NCI-H1092 (cell line): ENCODE measurements around the gene HDAC3.
"Not testable (repeated sequence)": the region's sequence is repeated elsewhere in the genome, so short reads cannot be mapped to it uniquely, and the experiment has no call there.

Experiments used
- DNase-seq: peaks from one replicate; lab custom pipeline; 2025; lab: John Stamatoyannopoulos, UW

HDAC3 gene

DNA sequence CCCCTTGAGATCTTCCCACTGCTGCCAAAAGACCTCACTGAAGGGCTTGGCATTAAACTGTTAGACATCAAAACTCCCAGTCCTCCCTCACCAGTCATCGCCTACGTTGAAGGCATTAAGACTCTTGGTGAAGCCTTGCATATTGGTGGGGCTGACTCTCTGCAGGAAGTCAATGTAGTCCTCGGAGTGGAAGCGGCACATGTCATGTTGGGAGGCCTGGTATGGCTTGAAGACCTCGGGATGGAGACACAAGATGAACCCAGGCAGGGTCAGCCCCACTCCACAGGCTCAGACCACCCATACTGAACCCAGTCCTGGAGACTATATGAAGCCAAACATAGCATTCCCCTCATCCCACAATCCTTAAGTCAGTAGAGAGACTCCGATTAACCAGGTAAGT lies 1.9 kb downstream of the HDAC3 start:
- no peak for DNase-seq

GRCh38 chr5:141633871-141634561 lies 2.6 kb downstream of the HDAC3 start:
- DNase-seq: no peak

DNA sequence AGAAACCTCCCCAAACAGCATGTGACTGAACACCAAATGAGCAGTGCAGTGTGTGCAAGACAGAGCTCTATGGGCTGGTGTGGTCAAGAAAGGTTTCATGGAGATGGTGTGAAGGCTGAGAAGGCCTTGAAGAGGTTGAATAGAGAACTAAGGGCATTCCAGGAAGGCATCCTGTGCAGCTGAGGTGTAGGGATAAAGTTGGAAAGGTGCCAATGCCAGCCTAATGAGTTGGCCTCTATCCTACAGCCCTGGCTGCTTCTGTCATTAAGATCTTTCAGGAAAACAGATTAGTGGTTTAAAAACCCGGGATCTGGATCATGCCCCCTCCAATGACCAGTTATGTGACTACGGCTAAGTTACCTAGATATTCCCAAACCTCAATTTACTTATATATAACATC lies 4.0 kb downstream of the HDAC3 start:
- DNase-seq: no peak

- no peak for DNase-seq
Observed at GRCh38 chr5:141630570-141631140, 6.0 kb downstream of the HDAC3 start.

DNA sequence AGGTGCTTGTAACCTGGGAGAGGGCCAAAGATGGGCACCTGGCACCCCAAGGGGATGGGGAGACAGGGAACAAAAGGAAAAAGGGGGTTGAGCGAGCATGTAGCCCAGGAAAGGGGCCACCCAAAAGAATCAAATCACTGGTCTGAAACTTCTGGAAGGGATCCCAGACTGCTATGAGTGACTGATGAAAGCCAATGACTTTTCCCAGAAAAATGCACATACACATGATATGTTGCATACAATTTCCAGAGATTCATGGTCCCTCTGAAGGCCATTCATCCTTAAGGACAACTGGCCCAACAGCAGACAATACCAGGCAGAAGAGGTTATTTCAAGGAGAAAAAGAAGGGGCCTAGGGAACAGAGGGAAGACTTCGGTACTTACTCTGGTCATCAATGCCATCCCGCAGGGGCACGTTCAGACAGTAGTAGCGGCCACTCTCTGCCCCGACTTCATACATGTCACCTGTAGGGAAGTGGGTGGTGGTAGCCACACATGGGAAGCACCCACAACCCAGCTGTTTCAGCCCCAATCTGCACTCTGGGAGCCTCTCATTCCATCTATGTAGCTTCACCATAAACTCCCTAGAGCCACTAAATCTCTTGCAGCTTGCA lies 8.4 kb downstream of the HDAC3 start:
- no peak for DNase-seq

DNA sequence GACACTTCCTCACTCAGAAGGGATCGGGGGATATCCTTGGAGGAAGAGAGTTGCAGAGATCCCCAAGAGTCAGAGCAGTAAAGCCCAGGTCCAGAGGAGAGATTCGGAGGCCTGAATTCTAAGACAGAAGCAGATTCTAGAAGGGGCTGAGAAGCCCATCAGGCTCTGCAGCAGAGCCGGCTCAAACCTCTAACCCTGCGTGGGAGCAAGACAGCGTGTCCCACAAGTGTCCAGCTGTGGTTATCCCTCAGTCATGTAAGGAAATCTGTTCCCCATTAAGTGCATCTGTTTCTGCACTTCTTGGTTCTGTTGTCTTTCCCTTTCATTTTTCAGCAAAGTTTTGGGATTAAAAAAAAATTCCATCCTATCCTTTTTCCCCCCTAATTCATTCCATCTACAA lies 13.0 kb downstream of the HDAC3 start:
- no peak for DNase-seq

DNA sequence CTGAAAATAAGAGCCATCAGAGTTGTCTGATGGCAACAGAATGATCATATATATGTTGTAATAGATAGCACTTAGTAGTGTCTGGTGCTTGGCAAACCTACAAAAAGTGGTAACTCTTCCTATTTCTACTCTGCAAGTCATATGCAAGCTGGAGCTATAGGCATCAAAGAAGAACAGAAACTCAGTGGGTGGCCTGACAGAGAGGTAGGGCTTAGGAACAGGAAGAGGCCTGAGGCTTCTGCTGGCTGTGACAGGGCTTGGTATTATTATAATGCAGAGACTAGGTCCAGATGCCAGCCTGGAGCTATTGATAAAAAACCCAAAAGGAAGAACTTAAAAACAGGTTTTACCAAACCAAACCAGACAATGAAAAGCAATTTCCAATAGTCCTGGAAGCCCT lies 13.5 kb downstream of the HDAC3 start:
- DNase-seq: no peak

GRCh38 chr5:141618804-141619554 lies 17.7 kb downstream of the HDAC3 start, which contains the start of gene DIAPH1:
DIAPH1 (minus strand) TSS chr5:141619000; CDS start chr5:141618914, 86 bp downstream.
- peak; percentile 91 for DNase-seq

DNA sequence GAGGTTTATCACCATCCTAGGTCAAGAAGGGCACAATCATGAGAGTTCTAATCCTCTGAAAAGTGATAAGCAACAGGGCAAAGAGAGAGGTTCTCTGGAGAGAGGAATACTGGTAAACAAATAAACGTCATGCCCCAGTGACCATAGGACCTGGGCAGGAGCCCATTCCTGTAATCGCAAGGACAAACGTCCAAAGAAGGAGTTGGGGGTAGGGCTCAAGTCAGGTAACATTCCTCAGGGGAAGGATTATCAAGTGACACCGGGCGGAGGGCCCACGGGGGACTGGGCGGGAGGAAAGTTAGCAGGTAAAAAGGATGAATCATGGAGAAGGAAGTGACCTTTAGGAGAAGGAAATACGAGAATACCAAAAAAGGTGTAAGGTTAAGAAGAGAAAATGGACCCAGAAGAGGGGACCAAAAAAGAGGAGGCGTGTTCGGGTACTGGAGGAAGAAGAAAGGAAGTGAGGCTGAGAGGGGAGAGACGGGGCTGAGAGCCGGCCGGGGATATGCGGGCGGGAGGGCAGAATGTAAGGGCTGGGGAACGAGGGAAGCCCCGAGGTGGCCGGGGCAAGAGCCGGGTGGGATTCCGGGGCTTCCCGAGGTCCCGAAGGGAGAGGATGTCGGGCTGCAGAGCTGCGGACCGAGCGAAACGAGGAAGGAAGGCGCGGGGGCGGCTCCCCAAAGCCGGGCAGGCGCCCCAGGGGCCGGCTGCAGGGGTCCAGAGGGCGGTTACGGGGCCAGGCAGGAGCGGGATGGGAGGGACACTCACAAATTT lies 18.4 kb downstream of the HDAC3 start:
- DNase-seq: no peak

DNA sequence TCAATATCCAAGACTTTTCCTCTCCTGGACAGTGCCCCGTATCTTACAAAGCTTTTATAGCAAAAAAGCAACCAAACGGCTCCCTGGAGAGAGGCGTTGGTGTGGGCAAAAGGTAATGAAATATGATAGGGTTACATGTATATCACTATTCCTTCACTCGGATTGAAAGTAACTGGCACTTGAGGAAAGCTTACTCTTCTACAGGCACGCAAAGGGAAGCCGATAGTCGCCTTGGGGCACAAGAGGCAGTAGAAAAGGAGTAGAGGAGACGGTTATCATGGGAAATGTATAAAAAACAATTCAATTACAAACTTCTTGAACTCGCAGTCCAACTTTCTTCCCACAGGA lies 19.0 kb downstream of the HDAC3 start:
- no peak for DNase-seq

GRCh38 chr5:141617128-141617527 lies 19.5 kb downstream of the HDAC3 start:
- no peak for DNase-seq

- no peak for DNase-seq
Observed at GRCh38 chr5:141615991-141616720, 20.5 kb downstream of the HDAC3 start.

- no peak for DNase-seq
Observed at GRCh38 chr5:141613344-141613743, 23.3 kb downstream of the HDAC3 start.

GRCh38 chr5:141611289-141611688 lies 25.4 kb downstream of the HDAC3 start:
- no peak for DNase-seq

DNA sequence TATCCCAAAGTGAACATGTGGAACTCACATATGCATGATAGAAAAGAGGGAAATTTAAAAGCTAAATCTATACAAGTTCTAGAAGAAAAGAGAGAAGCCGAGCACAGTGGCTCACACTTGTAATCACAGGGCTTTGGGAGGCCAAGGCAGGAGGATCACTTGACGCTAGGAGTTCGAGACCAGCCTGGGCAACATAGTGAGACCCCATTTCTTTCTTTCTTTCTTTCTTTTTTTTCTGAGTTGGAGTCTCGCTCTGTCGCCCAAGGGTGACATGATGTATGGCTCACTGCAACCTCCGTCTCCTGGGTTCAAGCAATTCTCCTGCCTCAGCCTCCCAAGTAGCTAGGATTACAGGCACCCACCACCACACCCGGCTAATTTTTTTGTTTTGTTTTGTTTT lies 26.7 kb downstream of the HDAC3 start:
- DNase-seq: not testable (repeated sequence)

DNA sequence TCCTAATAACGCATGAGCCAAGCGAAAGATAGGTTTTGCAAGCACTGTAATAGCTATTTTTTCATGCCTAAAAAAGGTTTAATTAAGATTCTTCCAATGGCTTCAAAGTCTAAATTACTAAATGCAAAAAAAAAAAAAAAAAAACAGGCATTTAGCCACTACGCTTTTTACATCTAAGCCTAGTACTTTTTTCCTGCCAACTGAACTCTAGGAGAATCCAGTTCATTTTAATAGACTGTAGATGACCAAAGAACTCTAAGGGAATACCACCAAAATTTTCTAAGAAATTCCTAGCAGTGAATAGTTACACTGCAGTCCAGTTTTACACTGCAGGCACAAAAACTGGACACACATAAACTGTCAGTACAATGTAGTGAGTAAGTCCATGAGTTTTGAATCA lies 27.6 kb downstream of the HDAC3 start:
- no peak for DNase-seq

DNA sequence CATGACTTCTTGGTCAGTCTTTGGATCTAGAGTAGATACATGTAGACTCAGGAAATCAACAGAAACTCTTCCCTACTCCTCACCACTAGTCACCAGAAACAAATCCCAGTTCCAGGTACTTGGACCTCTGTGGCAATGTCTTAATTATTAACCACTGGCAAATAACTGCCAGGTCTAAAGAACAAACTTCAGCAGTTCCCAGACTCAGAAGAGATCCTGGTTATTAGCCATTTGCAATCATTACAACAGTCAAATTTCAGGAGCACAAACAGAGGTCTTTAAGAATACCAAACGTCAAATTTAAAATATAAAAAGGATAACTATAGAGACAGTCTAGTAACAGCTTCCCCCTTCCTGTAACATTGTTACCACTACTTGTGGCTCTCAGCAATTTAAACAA lies 28.1 kb downstream of the HDAC3 start:
- DNase-seq: no peak

DNA sequence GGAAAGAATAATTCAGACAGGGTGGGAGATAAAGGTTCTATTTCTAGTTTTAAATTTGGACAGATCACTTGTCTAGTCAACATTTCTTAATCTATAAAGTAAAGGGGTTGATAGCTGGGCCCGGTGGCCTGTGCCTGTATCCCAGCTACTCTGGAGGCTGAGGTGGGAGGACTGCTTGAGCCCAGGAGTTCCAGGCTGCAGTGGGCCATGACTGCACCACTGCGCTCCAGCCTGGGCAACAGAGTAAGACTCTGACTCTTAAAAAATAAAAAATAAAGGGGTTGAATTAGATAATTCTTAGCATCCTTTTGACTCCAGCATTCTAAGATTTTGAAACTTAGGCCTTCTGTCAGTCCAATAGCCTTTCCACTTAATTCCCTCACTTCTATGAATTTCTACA lies 28.6 kb downstream of the HDAC3 start:
- no peak for DNase-seq

GRCh38 chr5:141605523-141606277 lies 30.9 kb downstream of the HDAC3 start:
- no peak for DNase-seq

- DNase-seq: no peak
Observed at GRCh38 chr5:141603923-141604717, 32.5 kb downstream of the HDAC3 start.
